ENCODE data around the gene TNNI3K. TPM values are rescaled to one million over a fixed set of nuclear protein-coding genes. Genes with fewer than 3 reads are reported as not detected.

TNNI3K gene
- total RNA-seq, 1 experiment from 2014 or later = 0.49 TPM

DNA sequence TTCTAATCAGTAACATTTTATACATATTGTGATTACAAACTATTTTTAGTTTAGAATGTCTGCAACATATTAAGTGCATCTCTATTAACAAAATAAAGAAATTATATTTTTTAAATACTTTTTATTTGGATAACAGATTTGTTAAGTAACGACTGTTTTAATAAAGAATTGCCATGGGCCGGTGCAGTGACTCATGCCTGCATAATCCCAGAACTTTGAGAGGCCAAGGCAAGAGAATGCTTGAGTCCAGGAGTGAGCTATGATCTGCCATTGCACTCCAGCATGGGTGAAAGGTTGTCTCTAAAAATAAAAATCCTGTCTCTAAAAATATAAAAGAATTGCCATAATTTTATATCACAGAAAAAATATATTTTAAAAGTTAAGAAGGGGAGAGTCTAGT lies 41.3 kb upstream of the TNNI3K start:
- Histone ChIP-seq H3K4me3 (replicated peaks in 1 of 2; ENCODE audit: low read depth in 1 of 2, low read length in 2 of 2) (no peak overlapping the region), H3K9me3 (ENCODE audit: control insufficient read depth in 1 of 2, insufficient read depth in 1 of 2, low read depth in 1 of 2, low read length in 2 of 2) (no peaks in the 10 kb centered on the region), H2AFZ (ENCODE audit: low read depth, low read length, poor library complexity, severe bottlenecking) (no peak overlapping the region), H3K36me3 (ENCODE audit: control insufficient read depth in 1 of 2, insufficient read depth in 2 of 2, low read length in 2 of 2) (no peaks in the 10 kb centered on the region), H3K4me1 (ENCODE audit: control insufficient read depth in 1 of 2, insufficient read depth in 2 of 2, low read length in 2 of 2) (peaks cover 3 to 10% of the 10 kb centered on the region in 2 experiments; a peak in 3 of 4 replicates), H4K20me1 (ENCODE audit: insufficient read depth) (no peaks in the 10 kb centered on the region), H3K27me3 (ENCODE audit: insufficient read depth, low read length) (no peaks in the 10 kb centered on the region), H3K4me2 (ENCODE audit: low read length) (no peak overlapping the region), H3K9ac (ENCODE audit: low read length) (no peak overlapping the region), H3K79me2 (ENCODE audit: insufficient read depth, low read length) (no peaks in the 10 kb centered on the region), H3K9me2 (ENCODE audit: insufficient read depth) (no peaks in the 10 kb centered on the region), H3K27ac (ENCODE audit: low read depth, low read length) (no peak overlapping the region)
- ChIA-PET RAD21 (ENCODE audit: low non-redundant PET in 1 of 2, low total read pairs in 2 of 2, uncharacterized antibody in 2 of 2, unreplicated experiment in 2 of 2) (no interaction called here), CTCF (no interaction called here), POLR2A (no interaction called here)
- no peak for DNase-seq (ENCODE audit: low read depth, low spot score)
- intact Hi-C loops (cut with micrococcal nuclease) = no loop called here
- BruUV-seq (replicated peaks) = no TSS peak
- no peak for TF ChIP-seq SRF (IDR thresholded peaks at IDR 0.05; ENCODE audit: low read depth)
- TF ChIP-seq EGR1 (IDR thresholded peaks at IDR 0.05; ENCODE audit: low read depth) = no peak
- TF ChIP-seq, protein P1, sequence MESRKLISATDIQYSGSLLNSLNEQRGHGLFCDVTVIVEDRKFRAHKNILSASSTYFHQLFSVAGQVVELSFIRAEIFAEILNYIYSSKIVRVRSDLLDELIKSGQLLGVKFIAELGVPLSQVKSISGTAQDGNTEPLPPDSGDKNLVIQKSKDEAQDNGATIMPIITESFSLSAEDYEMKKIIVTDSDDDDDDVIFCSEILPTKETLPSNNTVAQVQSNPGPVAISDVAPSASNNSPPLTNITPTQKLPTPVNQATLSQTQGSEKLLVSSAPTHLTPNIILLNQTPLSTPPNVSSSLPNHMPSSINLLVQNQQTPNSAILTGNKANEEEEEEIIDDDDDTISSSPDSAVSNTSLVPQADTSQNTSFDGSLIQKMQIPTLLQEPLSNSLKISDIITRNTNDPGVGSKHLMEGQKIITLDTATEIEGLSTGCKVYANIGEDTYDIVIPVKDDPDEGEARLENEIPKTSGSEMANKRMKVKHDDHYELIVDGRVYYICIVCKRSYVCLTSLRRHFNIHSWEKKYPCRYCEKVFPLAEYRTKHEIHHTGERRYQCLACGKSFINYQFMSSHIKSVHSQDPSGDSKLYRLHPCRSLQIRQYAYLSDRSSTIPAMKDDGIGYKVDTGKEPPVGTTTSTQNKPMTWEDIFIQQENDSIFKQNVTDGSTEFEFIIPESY (IDR thresholded peaks at IDR 0.05; ENCODE audit: extremely low read depth, insufficient replicate concordance, low read length) = no peak
- TF ChIP-seq FOSL1 (IDR thresholded peaks at IDR 0.05; ENCODE audit: low read depth) = no peak
- no peak for TF ChIP-seq YY1 (IDR thresholded peaks at IDR 0.05; ENCODE audit: extremely low read depth, insufficient replicate concordance, low read depth, low read length)
- TF ChIP-seq CBX3 (IDR thresholded peaks at IDR 0.05; ENCODE audit: low read depth) = no peak
- TF ChIP-seq ZNF274 (IDR thresholded peaks at IDR 0.05; ENCODE audit: low read depth, low read length) = no peak
- TF ChIP-seq ELF1 (IDR thresholded peaks at IDR 0.05; ENCODE audit: borderline replicate concordance, low read depth) = no peak
- no peak for TF ChIP-seq EZH2 (IDR thresholded peaks at IDR 0.05)
- no peak for TF ChIP-seq POLR2A (IDR thresholded peaks at IDR 0.05; ENCODE audit: borderline replicate concordance, extremely low read depth, insufficient read depth, insufficient read length)
- TF ChIP-seq ZFX (IDR thresholded peaks at IDR 0.05) = no peak
- TF ChIP-seq, protein P2, sequence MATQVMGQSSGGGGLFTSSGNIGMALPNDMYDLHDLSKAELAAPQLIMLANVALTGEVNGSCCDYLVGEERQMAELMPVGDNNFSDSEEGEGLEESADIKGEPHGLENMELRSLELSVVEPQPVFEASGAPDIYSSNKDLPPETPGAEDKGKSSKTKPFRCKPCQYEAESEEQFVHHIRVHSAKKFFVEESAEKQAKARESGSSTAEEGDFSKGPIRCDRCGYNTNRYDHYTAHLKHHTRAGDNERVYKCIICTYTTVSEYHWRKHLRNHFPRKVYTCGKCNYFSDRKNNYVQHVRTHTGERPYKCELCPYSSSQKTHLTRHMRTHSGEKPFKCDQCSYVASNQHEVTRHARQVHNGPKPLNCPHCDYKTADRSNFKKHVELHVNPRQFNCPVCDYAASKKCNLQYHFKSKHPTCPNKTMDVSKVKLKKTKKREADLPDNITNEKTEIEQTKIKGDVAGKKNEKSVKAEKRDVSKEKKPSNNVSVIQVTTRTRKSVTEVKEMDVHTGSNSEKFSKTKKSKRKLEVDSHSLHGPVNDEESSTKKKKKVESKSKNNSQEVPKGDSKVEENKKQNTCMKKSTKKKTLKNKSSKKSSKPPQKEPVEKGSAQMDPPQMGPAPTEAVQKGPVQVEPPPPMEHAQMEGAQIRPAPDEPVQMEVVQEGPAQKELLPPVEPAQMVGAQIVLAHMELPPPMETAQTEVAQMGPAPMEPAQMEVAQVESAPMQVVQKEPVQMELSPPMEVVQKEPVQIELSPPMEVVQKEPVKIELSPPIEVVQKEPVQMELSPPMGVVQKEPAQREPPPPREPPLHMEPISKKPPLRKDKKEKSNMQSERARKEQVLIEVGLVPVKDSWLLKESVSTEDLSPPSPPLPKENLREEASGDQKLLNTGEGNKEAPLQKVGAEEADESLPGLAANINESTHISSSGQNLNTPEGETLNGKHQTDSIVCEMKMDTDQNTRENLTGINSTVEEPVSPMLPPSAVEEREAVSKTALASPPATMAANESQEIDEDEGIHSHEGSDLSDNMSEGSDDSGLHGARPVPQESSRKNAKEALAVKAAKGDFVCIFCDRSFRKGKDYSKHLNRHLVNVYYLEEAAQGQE (IDR thresholded peaks at IDR 0.05; ENCODE audit: low read depth) = no peak
- TF ChIP-seq EZH2phosphoT487 (IDR thresholded peaks at IDR 0.05; ENCODE audit: borderline replicate concordance) = no peak
- no peak for TF ChIP-seq SP1 (IDR thresholded peaks at IDR 0.05; ENCODE audit: low read depth)
- no peak for TF ChIP-seq JUND (IDR thresholded peaks at IDR 0.05)
- no peak for ATAC-seq
